Suprapubic skin (tissue), 4 donors: ENCODE results near the gene TTC13.

Experiments used
- CTCF ChIP-seq, 2 donors: fragments of 200-600 bp in 1 of 2; fragments of 450-650 bp in 1 of 2; sonication (generic) in 1 of 2; IDR thresholded peaks; one replicate each; pipeline ENCODE4 v1.5.1; 2016 to 2019; ENCODE audit warnings: antibody characterized with exemption in 2 of 2, mild to moderate bottlenecking in 1 of 2, moderate library complexity in 1 of 2
- EP300 ChIP-seq: sonication (generic); formaldehyde crosslinking; IDR thresholded peaks from one replicate; pipeline ENCODE4 v1.6.1; 2017; ENCODE audit warnings: antibody characterized with exemption
- POLR2A ChIP-seq, 2 donors: fragments of 450-650 bp; IDR thresholded peaks; one replicate each; pipeline ENCODE4 v1.6.1; 2017; ENCODE audit warnings: antibody characterized with exemption in 2 of 2, mild to moderate bottlenecking in 2 of 2, moderate library complexity in 2 of 2
- POLR2AphosphoS5 ChIP-seq, 3 donors: sonication (generic); formaldehyde crosslinking; IDR thresholded peaks; one replicate each; pipeline ENCODE4 v1.6.1; 2017; ENCODE audit warnings: antibody characterized with exemption in 3 of 3

- TF ChIP-seq CTCF (IDR thresholded peaks at IDR 0.05) (no peak), POLR2AphosphoS5 (IDR thresholded peaks at IDR 0.05) (no peak), POLR2A (IDR thresholded peaks at IDR 0.05) (no peak), EP300 (no peak)
These were observed 86.6 kb downstream of the TTC13 start for GRCh38 chr1:230892018-230892491.
